HG02610 (cell line): ENCODE data around the gene ZNF225.
A peak's percentile ranks its signal among the peaks of the same experiment; 100 is the strongest.
"Not testable (repeated sequence)": the region's sequence is repeated elsewhere in the genome, so short reads cannot be mapped to it uniquely, and the experiment has no call there.

ENCODE experiments used
- ATAC-seq: cut with Tn5 transposase; IDR thresholded peaks from one replicate; pipeline ENCODE4 v1.9.1; 2021; ENCODE audit warnings: mild to moderate bottlenecking, moderate library complexity; ENCODE audit not compliant: unreplicated experiment

Gene ZNF225

DNA sequence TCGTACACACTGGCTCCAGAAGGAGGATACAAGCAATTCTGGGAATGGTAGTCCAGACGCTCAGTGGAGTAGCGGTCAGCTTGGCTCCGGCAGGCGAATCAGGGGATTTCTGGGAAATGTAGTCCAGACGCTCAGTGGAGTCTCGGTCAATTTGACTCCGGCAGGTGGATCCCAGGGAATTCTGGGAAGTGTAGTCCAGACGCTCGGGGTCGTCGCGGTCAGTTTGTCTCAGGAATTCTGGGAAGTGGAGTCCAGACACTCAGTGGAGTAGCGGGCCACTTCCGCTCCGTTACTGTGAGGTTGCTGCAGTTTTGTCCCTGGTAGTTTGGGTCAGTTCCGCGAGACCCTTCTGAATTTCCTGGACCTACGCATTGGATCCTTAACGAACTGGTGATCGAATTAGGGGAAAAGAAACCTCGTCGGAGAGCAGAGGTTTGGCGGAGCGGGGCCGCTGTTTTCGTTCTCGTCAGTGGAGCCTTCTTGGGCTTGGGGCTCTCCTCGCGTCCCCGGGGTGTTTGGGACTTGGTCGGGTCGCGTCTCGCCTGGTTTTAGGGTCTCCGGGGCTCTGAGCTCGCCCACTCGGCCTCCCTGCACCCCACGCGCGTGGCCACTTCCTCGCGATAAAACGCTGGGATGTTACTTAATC, at the start of gene ZNF225:
Gene ZNF225, plus strand, starts transcription at position 262 of the 646 bp plus-strand sequence. CDS start 2,429 bp downstream, outside the sequence.
- ATAC-seq: peak; percentile 90

DNA sequence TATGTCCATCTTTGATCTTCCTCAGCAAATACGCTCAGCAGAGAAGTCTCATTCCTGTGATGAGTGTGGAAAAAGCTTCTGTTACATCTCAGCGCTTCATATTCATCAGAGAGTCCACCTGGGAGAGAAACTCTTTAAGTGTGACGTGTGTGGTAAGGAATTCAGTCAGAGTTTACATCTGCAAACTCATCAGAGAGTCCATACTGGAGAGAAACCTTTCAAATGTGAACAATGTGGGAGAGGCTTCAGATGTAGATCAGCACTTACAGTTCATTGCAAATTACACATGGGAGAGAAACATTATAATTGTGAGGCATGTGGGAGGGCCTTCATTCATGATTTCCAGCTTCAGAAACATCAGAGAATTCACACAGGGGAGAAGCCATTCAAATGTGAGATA, 46.9 kb upstream of the ZNF225 start:
- ATAC-seq: no peak

DNA sequence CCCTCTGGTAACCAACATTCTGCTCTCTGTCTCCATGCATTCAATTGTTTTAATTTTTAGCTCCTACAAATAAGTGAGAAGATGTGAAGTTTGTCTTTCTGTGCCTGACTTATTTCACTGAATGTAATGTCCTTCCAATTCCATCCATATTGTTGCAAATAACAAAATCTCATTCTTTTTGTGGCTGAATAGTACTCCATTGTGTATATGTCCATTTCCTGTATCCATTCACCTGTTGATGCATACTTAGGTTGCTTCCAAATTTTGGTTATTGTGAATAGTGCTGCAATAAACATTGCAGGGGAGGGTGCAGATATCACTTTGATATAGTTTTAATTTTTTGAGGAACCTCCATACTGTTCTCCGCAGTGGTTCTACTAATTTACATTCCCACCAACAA, 43.8 kb upstream of the ZNF225 start:
- no peak for ATAC-seq

DNA sequence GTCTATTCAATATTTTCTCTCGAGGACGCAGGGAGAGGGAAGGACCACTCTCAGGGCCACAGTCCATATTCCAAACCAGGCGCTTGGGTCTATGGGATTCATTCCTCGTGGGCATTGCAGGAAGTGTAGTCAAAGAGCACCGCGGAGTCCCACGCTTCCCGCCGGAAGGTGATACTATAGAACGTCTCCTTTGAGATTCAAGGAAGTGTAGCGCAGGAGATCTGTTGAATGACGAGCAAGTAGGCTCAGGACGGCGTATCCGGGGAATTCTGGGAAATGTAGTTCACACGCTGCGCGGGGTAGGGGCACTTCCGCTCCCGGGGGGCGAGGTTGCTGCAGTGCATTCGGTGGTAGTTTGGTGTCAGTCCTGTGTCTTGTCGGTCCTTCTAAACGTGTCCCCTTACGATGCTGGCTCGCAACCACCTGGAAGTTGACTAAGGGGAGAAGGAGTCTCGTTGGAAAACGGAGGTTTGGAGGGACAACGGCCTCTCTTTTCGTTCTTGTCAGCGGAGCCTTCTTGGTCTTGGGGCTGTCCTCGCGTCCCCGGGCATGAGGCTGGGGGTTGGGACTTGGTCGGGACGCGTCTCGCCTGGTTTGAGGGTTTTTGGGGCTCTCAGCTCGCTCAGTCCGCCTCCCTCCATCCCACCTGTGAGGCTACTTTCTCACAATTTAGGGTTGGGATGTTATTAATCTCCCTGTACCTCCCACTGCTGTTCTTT, 41.2 kb upstream of the ZNF225 start, which contains the start of gene ZNF284:
Gene ZNF284, plus strand, starts transcription at position 336 of the 719 bp plus-strand sequence. CDS start 4,231 bp downstream, outside the sequence.
- peak; percentile 99 for ATAC-seq

DNA sequence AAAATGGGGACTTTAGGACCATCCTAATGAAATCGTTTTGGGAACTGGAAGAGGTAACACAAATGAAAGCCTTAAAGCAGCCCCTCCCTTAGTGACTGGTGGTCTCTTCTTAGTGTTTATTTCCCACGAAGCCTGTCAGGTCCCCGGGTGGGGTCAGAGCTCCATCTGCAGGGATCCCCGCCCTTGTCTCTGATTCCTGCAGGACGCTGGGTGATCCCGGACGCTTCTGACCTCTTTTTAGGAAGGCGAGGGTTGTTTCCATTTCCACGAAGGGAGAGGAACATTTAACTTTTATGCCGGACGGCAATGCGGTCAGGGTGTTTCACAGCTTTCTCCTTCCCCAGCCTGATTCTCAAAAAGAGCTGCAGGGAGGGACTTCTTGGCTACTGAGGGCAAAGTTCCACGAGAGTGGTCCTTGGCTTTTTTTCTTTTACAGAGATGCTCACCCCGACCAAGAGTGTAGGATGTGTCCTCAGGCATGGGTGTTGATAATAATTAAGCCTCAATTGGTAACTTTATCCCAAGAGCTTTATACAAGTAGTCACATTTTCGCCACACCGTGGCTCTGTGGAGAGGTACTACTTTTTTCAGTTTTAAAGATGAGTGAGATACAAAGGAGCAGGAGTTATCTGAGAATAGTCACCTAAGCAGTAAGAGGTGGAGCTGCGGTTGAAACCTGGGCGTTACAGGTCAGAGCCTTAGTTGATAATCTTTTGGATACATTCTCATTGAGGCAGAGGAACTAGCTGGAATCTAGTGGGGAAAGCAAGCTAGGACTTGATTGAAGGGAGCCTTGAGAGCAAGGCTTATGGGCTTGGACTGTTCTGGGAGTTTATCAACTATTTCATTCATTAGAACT, 40.4 kb upstream of the ZNF225 start:
- no peak for ATAC-seq

DNA sequence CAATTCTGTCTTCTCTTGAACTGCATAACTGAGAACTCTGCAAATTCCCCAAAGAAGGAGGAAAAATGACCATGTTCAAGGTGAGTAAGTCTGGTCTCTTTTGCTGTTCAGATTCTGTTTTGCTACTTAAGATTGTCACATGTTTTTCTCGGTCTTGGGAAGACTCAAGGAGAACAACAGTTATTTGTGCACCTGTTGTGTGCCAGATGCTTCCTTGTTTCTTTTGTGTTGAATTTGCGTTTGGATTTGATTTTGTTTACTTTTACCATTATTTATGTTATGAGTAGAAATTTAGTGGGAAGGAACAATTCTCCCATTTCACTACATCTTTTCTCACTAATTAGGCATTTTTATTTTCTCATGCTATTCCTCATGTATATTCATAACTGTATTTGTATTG, 36.9 kb upstream of the ZNF225 start:
- no peak for ATAC-seq

DNA sequence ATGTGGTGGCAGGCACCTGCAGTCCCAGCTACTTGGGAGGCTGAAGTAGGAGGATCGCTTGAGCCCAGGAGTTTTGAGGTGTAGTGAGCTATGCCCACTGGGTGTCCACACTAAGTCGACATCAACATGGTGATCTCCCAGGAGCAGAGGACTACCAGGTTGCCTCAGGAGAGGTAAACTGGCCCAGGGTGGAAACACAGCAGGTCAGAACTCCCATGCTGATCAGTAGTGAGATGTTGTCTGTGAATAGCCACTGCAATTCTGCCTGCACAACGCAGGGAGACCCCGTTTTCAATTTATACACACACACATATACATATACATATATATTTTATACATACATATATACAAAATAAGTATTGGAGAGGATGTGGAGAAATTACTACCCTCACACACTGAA, 21.1 kb upstream of the ZNF225 start:
- no peak for ATAC-seq

DNA sequence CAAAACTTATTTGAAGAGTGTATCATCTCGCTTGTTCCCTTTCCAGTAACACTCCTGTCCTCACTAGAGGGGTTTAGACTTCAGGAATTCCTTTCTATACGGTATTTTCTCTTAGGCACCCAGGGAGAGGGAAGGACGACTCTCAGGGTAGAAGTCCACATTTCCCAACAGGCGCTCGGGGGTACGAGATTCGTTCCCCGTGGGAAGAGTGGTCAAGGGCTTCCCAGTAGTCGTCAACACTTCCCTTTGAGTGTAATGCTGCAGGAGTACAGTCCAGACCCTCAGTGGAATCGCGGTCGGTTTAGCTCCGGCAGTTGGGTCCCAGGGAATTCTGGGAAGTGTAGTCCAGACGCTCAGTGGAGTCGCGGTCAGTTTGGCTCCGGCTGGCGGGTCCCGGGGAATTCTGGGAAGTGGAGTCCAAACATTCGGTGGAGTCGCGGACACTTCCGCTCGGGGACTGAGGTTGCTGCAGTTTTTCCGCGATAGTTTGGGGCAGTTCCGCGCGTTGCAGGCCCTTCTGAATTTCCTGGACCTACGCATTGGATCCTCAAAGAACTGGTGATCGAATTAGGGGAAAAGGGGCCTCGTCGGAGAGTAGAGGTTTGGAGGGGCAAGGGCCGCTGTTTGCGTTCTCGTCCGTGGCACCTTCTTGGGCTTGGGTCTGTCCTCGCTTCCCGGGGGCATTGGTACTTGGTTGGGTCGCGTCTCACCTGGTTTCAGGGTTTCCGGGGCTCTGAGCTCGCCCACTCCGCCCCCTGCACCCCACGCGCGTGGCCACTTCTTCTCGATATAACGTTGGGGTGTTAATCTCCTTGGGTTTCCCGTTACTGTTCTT, 19.1 kb upstream of the ZNF225 start, which contains the start of gene ZNF224:
Gene ZNF224, plus strand, starts transcription at position 431 of the 835 bp plus-strand sequence. CDS start 3,513 bp downstream, outside the sequence.
- peak; percentile 71 for ATAC-seq

DNA sequence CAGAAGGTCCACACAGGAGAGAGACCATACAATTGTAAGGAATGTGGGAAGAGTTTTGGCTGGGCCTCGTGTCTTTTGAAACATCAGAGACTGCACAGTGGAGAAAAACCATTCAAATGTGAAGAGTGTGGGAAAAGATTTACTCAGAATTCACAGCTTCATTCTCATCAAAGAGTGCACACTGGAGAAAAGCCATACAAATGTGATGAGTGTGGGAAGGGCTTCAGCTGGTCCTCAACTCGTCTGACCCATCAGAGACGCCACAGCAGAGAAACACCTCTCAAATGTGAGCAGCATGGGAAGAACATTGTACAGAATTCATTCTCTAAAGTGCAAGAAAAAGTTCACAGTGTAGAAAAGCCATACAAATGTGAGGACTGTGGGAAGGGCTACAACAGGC, 5.4 kb upstream of the ZNF225 start:
- ATAC-seq: no peak

DNA sequence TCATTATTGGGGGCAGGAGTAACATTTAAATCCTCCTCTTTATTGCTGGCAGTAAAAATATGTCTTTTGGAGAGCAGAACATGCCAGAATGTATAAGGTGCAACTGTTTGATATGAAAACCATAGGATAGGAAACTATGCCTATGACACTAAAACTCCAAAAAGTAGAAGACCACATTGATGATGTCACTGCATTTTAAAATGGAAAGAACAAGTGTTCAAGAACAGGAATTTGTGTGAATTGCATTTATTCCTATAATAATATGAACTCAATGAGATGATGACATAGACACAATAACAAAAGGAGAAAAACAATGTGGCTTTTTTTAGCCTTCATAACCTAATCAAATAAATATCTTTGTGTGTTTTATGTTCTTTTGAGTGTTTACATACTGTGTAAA, 3.7 kb upstream of the ZNF225 start:
- ATAC-seq: no peak

DNA sequence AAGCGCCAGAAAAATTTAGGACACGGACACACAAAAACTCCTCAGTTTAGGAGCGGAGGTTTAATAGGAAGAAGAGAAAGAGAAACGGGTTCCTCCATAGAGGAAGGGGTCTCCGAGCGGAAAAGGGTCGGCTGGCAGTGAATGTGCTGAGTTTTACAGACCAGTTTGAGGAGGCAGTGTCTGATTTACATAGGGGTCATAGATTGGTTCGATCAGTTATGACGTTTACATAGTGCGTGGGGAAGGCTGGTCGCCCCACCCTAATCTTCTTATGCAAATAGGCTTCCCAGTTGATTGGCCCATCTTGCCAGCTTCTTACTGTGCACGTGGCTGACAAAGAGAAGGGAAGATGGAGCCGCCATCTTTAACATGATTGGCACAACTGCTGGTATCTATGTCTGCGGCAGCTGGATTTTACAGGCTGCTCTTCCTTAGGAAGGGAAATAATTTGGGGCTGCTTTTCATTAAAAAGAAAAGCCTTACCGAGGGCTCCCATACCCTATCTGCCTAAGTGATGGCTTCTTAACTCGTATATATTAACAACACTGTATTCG, 1.2 kb upstream of the ZNF225 start:
- no peak for ATAC-seq

DNA sequence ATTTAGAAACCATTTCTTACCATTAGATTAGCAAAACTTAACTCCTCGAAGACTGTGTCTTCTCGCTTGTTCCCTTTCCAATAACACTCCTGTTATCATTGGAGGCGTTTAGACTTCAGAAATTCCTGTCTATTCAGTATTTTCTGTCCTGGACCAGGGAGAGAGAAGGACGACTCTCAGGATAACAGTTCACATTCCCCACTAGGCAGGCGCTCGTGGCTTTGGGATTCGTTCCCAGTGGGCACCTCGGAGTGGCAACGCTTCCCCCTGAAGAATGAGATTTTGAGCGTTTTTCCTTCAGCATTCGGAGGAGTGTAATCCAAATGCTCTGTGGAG, 429 bp upstream of the ZNF225 start:
- ATAC-seq: peak; percentile 14

DNA sequence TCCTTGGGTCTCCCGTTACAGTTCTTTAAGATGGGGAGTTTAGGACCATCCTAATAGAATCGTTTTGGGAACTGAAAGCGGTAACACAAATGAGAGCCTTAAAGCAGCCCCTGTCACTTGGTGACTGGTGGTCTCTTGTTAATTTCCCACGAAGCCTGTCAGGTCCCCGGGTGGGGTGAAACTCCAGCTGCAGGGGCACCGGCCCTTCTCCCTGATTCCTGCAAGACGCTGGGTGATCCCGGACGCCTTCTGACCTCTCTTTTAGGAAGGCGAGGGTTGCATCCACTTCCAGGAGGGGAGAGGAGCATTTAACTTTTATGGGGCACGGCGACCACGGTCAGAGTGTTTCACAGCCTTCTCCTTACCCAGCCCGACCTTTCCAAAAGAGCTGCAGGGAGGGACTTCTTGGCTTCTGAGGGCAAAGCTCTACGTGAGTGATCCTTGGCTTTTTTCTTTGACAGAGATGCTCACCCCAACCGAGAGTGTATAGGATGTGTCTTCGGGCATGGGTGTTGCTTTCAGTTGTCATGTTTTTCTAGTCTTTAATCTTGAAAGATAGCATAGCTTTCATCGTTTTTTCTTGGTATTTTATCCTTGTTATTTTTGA, 688 bp downstream of the ZNF225 start:
- ATAC-seq: no peak

DNA sequence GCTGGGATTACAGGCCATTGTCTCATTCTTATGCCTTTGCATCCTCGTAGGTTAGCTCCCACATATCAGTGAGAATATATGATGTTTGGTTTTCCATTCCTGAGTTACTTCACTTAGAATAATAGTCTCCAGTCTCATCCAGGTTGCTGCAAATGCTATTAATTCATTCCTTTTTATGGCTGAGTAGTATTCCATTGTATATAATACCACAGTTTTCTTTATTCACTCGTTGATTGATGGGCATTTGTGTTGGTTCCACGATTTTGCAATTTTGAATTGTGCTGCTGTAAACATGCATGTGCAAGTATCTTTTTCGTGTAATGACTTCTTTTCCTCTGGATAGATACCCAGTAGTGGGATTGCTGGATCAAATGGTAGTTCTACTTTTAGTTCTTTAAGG, 8.0 kb downstream of the ZNF225 start:
- not testable (repeated sequence) for ATAC-seq

DNA sequence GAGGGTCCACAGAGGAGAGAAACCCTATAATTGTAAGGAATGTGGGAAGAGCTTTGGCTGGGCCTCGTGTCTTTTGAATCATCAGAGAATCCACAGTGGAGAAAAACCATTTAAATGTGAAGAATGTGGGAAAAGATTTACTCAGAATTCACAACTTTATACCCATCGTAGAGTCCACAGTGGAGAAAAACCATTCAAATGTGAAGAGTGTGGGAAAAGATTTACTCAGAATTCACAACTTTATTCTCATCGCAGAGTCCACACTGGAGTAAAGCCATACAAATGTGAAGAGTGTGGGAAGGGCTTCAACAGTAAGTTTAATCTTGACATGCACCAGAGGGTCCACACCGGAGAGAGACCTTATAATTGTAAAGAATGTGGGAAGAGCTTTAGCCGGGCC, 18.8 kb downstream of the ZNF225 start:
- no peak for ATAC-seq

DNA sequence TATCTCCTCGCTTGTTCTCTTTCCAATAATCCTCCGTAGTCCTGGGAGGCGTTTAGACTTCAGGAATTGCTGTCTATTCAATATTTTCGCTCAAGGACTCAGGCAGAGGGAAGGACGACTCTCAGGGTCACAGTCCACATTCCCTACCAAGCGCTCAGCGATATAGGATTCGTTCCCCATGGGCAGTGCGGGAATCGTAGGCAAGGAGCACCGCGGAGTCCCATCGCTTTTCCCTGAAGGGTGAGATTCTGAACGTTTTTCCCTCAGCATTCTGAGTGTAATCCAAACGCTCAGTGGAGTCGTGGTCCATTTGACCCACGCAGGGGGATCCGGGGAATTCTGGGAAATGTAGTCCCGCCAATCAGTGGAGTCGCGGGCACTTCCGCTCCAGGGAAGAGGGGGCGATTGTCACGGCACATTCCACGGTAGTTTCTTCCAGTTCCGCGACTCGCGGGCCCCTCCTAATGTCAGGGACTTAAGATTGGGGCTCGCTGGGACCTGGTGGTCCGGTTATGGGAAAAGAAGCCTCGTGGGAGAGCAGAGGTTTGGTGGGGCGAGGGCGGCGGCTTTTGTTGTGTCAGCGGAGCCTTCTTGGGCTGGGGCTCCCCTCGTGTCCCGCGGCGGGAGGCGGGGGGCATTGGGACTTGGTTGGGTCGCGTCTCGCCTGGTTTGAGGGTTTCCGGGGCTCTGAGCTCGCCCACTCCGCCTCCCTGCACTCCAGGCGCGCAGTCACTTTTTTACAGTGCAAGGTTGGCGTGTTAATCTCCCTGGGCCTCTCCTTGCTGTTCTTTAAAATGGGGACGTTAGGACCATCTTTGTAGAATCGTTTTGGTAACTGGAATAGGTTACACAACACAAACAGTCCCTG, 28.2 kb downstream of the ZNF225 start, which contains the start of gene ZNF234:
Gene ZNF234, plus strand, starts transcription at position 364 of the 868 bp plus-strand sequence. CDS start 3,079 bp downstream, outside the sequence.
- ATAC-seq: peak; percentile 54

DNA sequence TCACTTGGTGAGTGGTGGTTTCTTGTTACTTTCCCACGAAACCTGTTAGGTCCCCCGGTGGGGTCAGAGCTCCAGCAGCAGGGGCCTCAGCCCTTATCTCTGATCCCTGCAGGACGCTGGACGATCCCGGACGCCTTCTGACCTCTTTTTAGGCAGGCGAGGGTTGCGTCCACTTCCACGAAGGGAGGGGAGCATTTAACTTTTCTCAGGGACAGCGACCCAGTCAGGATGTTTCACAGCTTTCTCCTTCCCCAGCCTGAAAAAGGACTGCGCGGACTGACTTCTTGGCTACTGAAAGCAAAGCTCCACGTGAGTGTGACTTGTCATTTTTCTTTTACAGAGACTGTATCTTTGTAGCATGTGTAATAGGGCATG, 28.8 kb downstream of the ZNF225 start:
- no peak for ATAC-seq

DNA sequence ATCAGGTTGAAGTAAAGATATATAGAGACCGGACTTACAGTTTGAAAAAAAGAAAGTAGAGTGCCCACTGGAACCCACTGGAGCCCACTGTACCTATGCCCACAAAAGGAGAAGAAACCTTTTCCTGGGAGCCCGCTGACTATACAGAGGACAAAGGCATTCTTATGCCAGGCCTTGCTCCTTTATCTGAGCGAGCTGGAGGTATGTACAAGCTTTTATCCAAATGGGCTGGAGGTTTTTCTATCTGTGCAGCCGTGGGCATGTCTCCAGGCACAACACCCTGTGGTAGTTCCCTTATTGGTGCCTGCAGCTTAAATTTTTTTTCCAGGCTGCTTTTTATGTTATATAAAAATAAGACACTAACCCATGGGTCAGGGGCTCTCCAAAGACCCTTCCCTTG, 36.6 kb downstream of the ZNF225 start:
- ATAC-seq: no peak

DNA sequence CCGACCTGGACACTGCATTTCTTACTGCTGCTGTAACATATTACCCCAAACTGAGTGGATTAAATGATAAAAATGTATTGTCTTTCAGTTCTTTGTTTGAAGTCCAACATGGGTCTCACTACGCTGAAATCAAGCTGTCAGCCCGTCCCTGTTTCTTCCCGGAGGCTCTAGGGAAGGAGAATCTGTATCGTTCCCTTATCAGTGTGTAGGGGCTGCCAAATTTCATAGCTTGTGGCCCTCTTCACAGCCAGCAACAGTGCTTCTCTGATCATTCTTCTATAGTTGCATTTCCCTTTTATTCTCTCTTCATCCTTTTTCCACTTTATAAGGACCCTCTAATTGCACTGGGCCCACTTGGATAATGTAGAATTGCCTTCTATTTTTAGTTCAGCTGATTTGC, 38.3 kb downstream of the ZNF225 start:
- ATAC-seq: no peak
